HepG2 (cell line): ENCODE measurements around the gene ARHGEF16. TPM values are rescaled to one million over a fixed set of nuclear protein-coding genes. Genes with fewer than 3 reads are reported as not detected.

Experiments
- DMAP1 ChIP-seq: IDR thresholded peaks from 2 replicates; pipeline ENCODE4 v1.6.1; 2016
- ELF1 ChIP-seq: sonication (generic); formaldehyde crosslinking; IDR thresholded peaks from 2 replicates; pipeline ENCODE4 v1.4.0; 2020; ENCODE audit warnings: missing genetic modification reagents
- HHEX ChIP-seq: IDR thresholded peaks from 2 replicates; pipeline ENCODE4 v1.6.1; 2016; ENCODE audit warnings: control low read depth
- MYC ChIP-seq: sonication (generic); formaldehyde crosslinking; IDR thresholded peaks from 2 replicates; pipeline ENCODE4 v1.9.0; 2021; ENCODE audit warnings: missing genetic modification reagents, borderline replicate concordance
- NCOR1 ChIP-seq: fragments of 200-600 bp; sonication (generic); IDR thresholded peaks from 2 replicates; pipeline ENCODE4 v1.7.0; 2017; ENCODE audit warnings: antibody characterized with exemption, low read length, borderline replicate concordance
- NFYC ChIP-seq: IDR thresholded peaks from 2 replicates; pipeline ENCODE4 v1.6.1; 2016; ENCODE audit warnings: missing genetic modification reagents, missing compliant biosample characterization
- NR2C2 ChIP-seq: sonication (generic); formaldehyde crosslinking; IDR thresholded peaks from 2 replicates; pipeline ENCODE4 v1.4.0; 2020; ENCODE audit warnings: missing genetic modification reagents, mild to moderate bottlenecking, moderate library complexity, borderline replicate concordance
- RORA ChIP-seq: sonication (generic); formaldehyde crosslinking; IDR thresholded peaks from 2 replicates; pipeline ENCODE4 v1.5.0; 2020; ENCODE audit warnings: mild to moderate bottlenecking, missing genetic modification reagents, moderate library complexity
- TMF1 ChIP-seq: sonication (generic); formaldehyde crosslinking; IDR thresholded peaks from 2 replicates; pipeline ENCODE4 v1.8.1; 2022; ENCODE audit warnings: low read depth, missing genetic modification reagents
- ZFP41 ChIP-seq: sonication (generic); formaldehyde crosslinking; IDR thresholded peaks from 2 replicates; pipeline ENCODE4 v1.4.0; 2020; ENCODE audit warnings: mild to moderate bottlenecking, missing genetic modification reagents, borderline replicate concordance
- ZMYM4 ChIP-seq: sonication (generic); formaldehyde crosslinking; IDR thresholded peaks from 2 replicates; pipeline ENCODE4 v1.8.1; 2023; ENCODE audit warnings: mild to moderate bottlenecking, missing genetic modification reagents
- ZNF558 ChIP-seq: sonication (generic); formaldehyde crosslinking; IDR thresholded peaks from 2 replicates; pipeline ENCODE4 v1.9.0; 2022; ENCODE audit warnings: mild to moderate bottlenecking, missing genetic modification reagents, borderline replicate concordance
- ZNF562 ChIP-seq: sonication (generic); formaldehyde crosslinking; IDR thresholded peaks from 2 replicates; pipeline ENCODE4 v1.8.0; 2022; ENCODE audit warnings: missing genetic modification reagents, borderline replicate concordance
- ZNF790 ChIP-seq: sonication (generic); formaldehyde crosslinking; IDR thresholded peaks from 2 replicates; pipeline ENCODE4 v1.8.0; 2022; ENCODE audit warnings: missing genetic modification reagents, mild to moderate bottlenecking, borderline replicate concordance
- polyA plus RNA-seq, 8 experiments: library from polyadenylated mRNA; depleted of rRNA in 3 of 8; stranded (reverse) in 7 of 8; unstranded in 1 of 8; fragments of >200 nt; fragmentation: Illumina TruSeq in 4 of 8; extraction: Trizol in 4 of 8; gene quantifications; 2 replicates each; pipeline versions ENCODE4 v1.2.1 to v1.2.3, GENCODE V29; 2011 to 2016; ENCODE audit warnings: low read depth in 4 of 8, missing spikeins in 1 of 8, mixed read lengths in 1 of 8; ENCODE audit not compliant: insufficient read depth in 1 of 8
- total RNA-seq, 5 experiments: library from RNA; depleted of rRNA; stranded (reverse); fragments of >200 nt; fragmentation: Illumina TruSeq; extraction: Trizol; gene quantifications; 2 replicates each; pipeline ENCODE4 v1.2.3, GENCODE V29; 2016; ENCODE audit warnings: low read depth in 1 of 5
- TF ChIP-seq, protein P1 (sequence below): sonication (generic); formaldehyde crosslinking; IDR thresholded peaks from 2 replicates; pipeline ENCODE4 v1.9.0; 2021; ENCODE audit warnings: missing genetic modification reagents, borderline replicate concordance
- TF ChIP-seq, protein P2 (sequence below): sonication (generic); formaldehyde crosslinking; conservative IDR thresholded peaks from 2 replicates; pipeline ENCODE4 v1.4.0; 2020; ENCODE audit warnings: missing genetic modification reagents
- TF ChIP-seq, protein P3 (sequence below): sonication (generic); formaldehyde crosslinking; IDR thresholded peaks from 2 replicates; pipeline ENCODE4 v1.4.0; 2020; ENCODE audit warnings: missing genetic modification reagents, borderline replicate concordance

ARHGEF16 gene
- total and polyA plus RNA-seq, 2 of the 13 experiments (the other 11 are each of a cell fraction or from before 2014, with no cell fraction given): 20.3 to 39.9 TPM

DNA sequence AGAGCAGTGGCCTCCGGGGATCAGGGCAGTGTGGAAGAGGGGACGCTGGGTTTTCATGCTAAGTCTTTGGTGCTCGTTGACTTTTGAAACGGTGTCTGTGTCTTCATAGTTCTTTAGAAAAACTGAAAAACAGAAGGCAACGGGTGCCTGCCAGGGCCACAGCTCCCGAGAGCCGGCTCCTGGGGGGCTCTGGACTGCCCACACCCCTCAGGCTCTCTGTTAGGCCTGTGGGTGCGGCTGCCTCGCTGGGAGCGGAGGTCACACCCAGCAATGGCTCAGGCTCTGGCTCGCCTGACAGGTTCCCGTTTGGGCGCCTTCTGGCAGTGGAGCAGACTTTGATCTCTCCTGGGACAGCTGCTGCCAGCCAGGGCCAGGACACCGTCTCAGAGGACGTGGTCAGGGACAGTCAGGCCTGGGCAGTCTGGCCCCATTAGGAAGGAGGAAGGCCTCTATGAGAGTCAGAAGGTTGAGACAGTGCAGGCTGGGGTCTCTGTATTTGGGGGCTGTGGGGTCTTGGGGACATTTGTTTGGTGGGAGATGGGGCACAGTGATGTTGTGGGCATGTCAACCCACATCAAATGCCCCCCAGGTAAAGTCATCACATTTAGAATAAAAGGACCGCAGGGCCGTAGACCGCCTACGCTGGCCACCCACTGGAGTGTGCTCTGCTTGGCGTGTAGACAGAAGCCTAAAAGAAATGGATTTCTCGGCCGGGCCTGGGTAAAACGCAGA lies 5.6 kb downstream of the ARHGEF16 start (continued):
- TF ChIP-seq NR2C2 (CRISPR knock-in tag) (peak; percentile 42; the same call in 1 of the 2 replicates), ELF1 (no peak; the same call in 1 of the 2 replicates), ZNF790 (CRISPR knock-in tag) (no peak), HHEX (CRISPR knock-in tag) (no peak), ZNF558 (CRISPR knock-in tag) (no peak), TMF1 (CRISPR knock-in tag) (no peak), RORA (CRISPR knock-in tag) (no peak), ZNF562 (CRISPR knock-in tag) (no peak), NFYC (CRISPR knock-in tag) (no peak), ZMYM4 (CRISPR knock-in tag) (no peak), MYC (peak; percentile 42; the same call in 1 of the 2 replicates), NCOR1 (peak; percentile 32), ZFP41 (CRISPR knock-in tag) (no peak), DMAP1 (CRISPR knock-in tag) (peak; percentile 79; the same call in 1 of the 2 replicates)
- TF ChIP-seq, protein P1, sequence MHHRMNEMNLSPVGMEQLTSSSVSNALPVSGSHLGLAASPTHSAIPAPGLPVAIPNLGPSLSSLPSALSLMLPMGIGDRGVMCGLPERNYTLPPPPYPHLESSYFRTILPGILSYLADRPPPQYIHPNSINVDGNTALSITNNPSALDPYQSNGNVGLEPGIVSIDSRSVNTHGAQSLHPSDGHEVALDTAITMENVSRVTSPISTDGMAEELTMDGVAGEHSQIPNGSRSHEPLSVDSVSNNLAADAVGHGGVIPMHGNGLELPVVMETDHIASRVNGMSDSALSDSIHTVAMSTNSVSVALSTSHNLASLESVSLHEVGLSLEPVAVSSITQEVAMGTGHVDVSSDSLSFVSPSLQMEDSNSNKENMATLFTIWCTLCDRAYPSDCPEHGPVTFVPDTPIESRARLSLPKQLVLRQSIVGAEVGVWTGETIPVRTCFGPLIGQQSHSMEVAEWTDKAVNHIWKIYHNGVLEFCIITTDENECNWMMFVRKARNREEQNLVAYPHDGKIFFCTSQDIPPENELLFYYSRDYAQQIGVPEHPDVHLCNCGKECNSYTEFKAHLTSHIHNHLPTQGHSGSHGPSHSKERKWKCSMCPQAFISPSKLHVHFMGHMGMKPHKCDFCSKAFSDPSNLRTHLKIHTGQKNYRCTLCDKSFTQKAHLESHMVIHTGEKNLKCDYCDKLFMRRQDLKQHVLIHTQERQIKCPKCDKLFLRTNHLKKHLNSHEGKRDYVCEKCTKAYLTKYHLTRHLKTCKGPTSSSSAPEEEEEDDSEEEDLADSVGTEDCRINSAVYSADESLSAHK (CRISPR knock-in tag): no peak
- TF ChIP-seq, protein P2, sequence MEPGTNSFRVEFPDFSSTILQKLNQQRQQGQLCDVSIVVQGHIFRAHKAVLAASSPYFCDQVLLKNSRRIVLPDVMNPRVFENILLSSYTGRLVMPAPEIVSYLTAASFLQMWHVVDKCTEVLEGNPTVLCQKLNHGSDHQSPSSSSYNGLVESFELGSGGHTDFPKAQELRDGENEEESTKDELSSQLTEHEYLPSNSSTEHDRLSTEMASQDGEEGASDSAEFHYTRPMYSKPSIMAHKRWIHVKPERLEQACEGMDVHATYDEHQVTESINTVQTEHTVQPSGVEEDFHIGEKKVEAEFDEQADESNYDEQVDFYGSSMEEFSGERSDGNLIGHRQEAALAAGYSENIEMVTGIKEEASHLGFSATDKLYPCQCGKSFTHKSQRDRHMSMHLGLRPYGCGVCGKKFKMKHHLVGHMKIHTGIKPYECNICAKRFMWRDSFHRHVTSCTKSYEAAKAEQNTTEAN (CRISPR knock-in tag): no peak; the same call in 1 of the 2 replicates
- TF ChIP-seq, protein P3, sequence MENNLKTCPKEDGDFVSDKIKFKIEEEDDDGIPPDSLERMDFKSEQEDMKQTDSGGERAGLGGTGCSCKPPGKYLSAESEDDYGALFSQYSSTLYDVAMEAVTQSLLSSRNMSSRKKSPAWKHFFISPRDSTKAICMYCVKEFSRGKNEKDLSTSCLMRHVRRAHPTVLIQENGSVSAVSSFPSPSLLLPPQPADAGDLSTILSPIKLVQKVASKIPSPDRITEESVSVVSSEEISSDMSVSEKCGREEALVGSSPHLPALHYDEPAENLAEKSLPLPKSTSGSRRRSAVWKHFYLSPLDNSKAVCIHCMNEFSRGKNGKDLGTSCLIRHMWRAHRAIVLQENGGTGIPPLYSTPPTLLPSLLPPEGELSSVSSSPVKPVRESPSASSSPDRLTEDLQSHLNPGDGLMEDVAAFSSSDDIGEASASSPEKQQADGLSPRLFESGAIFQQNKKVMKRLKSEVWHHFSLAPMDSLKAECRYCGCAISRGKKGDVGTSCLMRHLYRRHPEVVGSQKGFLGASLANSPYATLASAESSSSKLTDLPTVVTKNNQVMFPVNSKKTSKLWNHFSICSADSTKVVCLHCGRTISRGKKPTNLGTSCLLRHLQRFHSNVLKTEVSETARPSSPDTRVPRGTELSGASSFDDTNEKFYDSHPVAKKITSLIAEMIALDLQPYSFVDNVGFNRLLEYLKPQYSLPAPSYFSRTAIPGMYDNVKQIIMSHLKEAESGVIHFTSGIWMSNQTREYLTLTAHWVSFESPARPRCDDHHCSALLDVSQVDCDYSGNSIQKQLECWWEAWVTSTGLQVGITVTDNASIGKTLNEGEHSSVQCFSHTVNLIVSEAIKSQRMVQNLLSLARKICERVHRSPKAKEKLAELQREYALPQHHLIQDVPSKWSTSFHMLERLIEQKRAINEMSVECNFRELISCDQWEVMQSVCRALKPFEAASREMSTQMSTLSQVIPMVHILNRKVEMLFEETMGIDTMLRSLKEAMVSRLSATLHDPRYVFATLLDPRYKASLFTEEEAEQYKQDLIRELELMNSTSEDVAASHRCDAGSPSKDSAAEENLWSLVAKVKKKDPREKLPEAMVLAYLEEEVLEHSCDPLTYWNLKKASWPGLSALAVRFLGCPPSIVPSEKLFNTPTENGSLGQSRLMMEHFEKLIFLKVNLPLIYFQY (CRISPR knock-in tag): no peak
